GM18520 (cell line): ENCODE results near the gene FOXP1.
A peak's percentile ranks its signal among the peaks of the same experiment; 100 is the strongest.

Source experiments
- ATAC-seq: cut with Tn5 transposase; IDR thresholded peaks from one replicate; pipeline ENCODE4 v1.9.1; 2021; ENCODE audit not compliant: unreplicated experiment

FOXP1 gene

GRCh38 chr3:71406972-71407810 lies 176.3 kb downstream of the FOXP1 start:
- no peak for ATAC-seq

GRCh38 chr3:71402911-71403310 lies 180.6 kb downstream of the FOXP1 start:
- no peak for ATAC-seq

- no peak for ATAC-seq
These were observed 181.2 kb downstream of the FOXP1 start for GRCh38 chr3:71402280-71402679.

DNA sequence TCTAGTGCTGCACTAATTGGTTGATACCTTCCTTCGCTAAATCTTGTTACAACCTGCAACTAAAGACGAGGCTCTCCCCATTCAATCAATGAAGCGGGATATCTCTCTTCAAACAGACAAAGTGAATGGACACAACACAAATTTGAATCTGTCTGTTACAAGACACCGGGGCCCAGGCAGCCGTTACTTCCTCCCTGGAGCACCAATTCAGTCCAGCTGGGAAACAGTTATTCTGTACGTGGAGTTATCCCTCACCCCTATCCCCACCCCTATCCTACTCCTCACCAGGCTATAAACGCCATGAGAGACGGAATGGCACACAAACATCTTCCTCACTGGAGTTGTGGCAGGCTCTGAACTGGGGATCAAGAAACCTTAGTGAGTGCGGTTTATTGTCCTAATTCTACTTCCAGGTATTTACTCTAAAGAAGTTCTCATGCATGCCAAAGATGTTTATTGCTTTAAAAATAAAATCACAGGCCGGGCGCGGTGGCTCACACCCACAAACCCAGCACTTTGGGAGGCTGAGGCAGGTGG lies 181.8 kb downstream of the FOXP1 start:
- ATAC-seq = no peak

DNA sequence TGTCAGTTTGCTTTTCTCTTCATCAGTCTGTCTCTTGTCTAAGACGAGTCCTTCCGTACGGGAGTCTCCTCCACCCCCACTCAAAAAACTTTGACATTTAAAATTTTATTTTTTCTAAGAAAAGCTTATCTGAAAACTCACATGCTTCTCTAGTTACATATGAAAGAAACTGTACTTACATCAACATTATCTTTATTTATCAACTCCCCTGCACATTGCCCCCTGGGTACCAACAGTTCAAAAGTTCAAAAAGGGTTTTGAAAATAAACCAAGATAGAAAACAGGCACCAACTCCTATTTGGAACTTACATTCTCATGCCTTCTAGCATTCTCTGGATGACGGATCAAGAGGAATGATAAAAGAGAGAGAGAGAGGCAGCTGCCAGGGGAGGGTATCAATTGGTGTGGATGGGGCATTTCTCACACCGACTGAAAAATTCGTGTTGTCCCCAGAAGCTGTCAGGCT lies 182.5 kb downstream of the FOXP1 start:
- no peak for ATAC-seq

- ATAC-seq = no peak
These were observed 184.1 kb downstream of the FOXP1 start for GRCh38 chr3:71399478-71399877.

DNA sequence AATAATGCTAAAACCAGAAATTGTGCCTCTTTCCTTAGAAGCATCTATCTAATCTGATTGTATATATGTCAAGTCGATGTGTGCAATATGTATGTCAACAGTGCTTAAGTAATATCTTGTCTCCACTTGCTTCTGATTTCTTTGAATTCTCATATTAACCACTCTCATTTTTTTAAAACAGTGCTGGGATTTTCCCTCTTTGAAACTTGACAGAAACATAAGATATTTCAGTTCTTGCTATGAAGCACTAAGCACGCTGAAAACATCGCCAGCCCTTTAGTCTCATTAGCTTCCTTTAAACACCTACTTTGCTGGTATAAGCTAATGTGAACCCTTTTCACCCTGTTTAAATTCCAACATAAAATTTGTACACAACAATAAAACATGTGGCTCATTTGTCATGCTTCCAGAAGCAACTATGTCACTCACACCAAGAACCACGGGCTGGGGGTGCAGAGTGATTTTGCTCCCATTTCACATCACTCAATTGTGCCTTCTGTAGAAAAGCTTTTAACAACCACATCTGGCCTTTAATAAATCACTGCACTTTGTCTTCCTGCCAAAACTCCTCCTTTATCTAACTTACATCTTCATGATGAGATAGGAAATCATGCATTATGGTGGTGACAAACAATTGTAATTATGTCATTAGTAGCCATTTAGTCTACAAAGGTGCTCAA lies 185.2 kb downstream of the FOXP1 start:
- no peak for ATAC-seq

DNA sequence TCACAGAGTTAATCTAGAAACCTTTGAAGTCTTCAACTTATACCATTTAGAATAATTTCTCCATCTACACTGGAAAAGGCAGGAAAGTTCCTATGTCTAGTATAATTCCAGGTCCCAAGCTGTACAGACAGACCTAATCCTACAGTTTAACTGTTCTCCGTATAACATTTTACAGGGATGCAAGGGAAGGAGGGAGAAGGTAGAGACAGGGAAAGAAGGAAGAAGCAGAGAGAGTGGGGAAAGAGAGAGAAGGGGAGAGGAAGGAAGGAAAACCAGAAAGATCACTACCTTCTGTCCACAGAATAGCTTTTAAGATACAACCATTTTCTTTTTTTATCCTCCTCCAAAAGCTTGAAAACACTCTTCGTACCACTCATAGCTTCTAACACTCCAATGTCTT lies 185.8 kb downstream of the FOXP1 start:
- ATAC-seq = no peak

- no peak for ATAC-seq
These were observed 186.5 kb downstream of the FOXP1 start for GRCh38 chr3:71397046-71397445.

DNA sequence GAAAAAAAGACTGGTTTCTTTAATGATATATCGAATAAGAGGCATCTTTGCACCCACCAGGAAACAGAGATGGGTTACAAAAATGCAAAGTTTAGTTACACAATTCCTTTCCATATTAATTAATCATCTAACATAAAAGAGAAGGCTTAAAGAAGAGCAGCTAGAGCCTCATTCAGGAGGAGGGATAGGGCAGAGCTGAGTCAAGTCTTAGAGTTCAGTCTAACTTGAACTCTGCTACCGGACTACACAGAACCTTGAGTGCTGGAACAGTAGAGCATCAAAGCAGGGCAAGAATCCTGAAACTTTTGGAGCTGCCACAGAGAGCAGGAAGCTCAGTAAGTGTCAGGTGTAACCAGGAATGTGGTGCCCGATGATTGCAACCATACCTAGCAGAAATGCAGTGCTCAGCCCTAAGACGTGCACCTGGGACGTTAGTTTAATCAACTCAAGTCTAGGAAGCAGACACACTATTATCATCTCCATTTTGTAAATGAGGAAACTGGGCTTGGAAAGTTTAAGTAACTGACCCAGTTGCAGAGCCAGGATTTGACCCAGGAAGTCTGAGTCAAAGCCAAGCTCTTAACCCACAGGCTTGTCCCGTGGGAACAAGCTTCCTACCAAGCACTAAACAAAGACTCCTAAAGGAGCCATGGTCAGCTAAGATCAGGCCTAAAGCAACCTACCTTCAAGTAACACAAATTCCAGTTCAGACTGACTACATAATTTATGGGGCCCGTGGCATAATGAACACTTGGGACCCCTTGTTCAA lies 187.4 kb downstream of the FOXP1 start:
- no peak for ATAC-seq

GRCh38 chr3:71395470-71395869 lies 188.1 kb downstream of the FOXP1 start:
- no peak for ATAC-seq

GRCh38 chr3:71393745-71394144 lies 189.8 kb downstream of the FOXP1 start:
- no peak for ATAC-seq

- peak; percentile 46 for ATAC-seq
These were observed 190.4 kb downstream of the FOXP1 start for GRCh38 chr3:71393093-71393492.

DNA sequence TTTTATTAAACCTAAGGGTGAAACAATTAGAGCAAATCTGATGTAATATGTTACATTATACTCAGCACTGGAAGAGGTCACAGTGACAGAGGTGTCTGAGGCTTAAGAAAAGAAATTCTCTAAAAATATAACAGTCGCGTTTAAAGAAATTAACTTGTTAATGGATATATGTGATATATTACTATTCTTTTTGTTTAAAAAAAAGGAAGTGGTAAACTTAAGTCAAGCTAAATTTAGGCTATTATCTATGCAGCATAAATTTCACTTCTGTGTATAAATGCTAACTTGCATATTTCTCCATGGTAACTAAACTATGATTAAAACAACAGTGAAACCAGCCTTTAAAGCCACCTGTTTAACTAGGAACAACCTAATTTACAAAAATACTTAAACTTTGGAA lies 191.3 kb downstream of the FOXP1 start:
- peak; percentile 74 for ATAC-seq

DNA sequence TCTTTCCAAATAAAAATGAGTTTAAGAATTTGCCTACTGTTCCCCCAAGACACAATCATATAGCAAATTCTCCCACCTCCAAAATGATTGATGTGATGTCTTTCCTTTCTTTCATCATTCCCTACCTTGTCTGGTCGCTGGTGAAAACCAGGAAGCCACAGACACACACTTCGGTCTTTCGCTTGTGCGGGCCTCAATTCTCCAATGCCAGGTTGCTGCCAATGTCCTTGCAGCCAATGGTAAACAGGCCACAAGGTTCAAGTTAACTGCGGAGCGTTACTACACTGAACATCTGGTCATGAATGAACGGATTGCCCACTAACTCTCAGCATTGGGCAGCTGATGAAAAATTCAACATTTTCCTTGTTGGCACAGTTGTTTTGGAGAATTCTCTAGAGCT lies 192.2 kb downstream of the FOXP1 start:
- no peak for ATAC-seq

- ATAC-seq = no peak
These were observed 193.5 kb downstream of the FOXP1 start for GRCh38 chr3:71389911-71390573.

DNA sequence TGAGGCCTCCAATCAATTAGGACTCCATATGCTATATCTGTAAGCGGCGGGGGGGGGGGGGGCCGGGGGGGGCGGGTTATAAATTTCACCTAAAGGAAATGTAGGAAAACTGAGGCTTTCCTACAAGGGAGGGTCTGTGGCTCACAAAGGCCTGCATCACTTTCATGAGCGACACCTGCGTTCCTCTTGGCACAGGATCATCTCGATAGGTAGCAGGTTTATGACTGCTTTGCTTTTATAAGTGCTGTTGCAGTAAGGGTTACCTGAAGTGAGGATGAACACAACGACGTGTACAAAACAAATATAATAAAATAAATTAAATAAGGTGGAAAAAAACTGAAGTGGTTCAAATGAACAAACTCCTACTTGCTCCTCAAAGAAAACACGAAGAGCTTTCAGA lies 194.3 kb downstream of the FOXP1 start:
- ATAC-seq = no peak

DNA sequence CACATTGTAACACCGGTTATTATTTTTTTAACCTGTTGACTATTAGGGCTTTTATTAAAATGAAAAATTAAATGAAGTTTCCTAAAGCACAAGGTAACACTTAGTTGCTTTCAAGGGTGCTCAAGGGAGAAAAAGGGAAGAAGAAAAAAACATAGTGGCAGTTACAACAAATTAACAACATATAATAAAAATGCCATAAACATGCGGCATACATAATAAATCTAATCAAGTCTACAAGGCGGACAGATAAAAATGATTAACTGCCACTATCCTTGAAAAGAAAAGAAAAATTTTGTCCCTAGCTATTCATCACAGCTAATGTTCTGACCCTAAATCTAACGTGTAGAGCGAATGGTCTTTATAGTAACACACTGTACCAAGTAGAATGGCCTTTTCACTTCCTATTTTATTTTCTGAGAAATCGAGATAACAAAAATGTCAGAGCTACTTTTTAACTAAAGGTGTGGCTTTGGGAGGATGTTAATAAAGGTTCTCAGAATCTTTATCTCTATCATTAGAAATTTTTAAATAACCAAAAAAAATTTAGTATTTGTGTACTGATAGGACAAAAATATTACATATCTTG lies 194.9 kb downstream of the FOXP1 start:
- no peak for ATAC-seq

- no peak for ATAC-seq
These were observed 195.9 kb downstream of the FOXP1 start for GRCh38 chr3:71387586-71387985.
